Vein endothelial cell (primary cell): ENCODE measurements around the gene SAMM50. TPM values are rescaled to one million over a fixed set of nuclear protein-coding genes. Genes with fewer than 3 reads are reported as not detected.

Experiments used
- total RNA-seq: library from RNA; depleted of rRNA; stranded (reverse); fragments of >200 nt; gene quantifications from 2 replicates; pipeline ENCODE4 v1.2.3, GENCODE V29; 2012

Gene SAMM50
- 54.9 and 59.5 TPM in 2 replicates for total RNA-seq

GRCh38 chr22:43955040-43955882, at the start of gene SAMM50:
TSS of gene SAMM50 (plus strand) at chr22:43955442. CDS start at chr22:43955578, 136 bp downstream.

GRCh38 chr22:43923631-43924464, 31.4 kb upstream of the SAMM50 start, which contains the start of gene PNPLA3:
TSS of gene PNPLA3 (plus strand) at chr22:43923805. CDS start at chr22:43923912, 107 bp downstream.

GRCh38 chr22:44024288-44024921, 69.2 kb downstream of the SAMM50 start, which contains the start of gene PARVB:
TSS of gene PARVB (plus strand) at chr22:44024302. CDS start at chr22:44024340, 38 bp downstream.

Other genes starting within 250 kb of the SAMM50 start
- under 0.01 and 0.29 TPM in 2 replicates for gene EFCAB6, start 143.1 kb upstream of the SAMM50 start, total RNA-seq
- 0.29 and 0.98 TPM in 2 replicates for gene SULT4A1, start 92.9 kb upstream of the SAMM50 start, total RNA-seq
- not detected in 2 replicates for gene PNPLA5, start 63.4 kb upstream of the SAMM50 start, total RNA-seq
- 0.98 and 2.9 TPM in 2 replicates for gene PNPLA3, start 31.6 kb upstream of the SAMM50 start, total RNA-seq
- gene PARVB, start 68.9 kb downstream of the SAMM50 start, total RNA-seq: 104 and 140 TPM in 2 replicates
- under 0.01 and 0.33 TPM in 2 replicates for gene PARVG, start 225.5 kb downstream of the SAMM50 start, total RNA-seq